ENCODE results near the gene GTF2H1.

The GTF2H1 gene

GRCh38 chr11:18392434-18393321, 70.3 kb downstream of the GTF2H1 start:
- no peak overlapping the region for H3K18ac ChIP-seq (ENCODE audit: low read length)
- H3K14ac ChIP-seq (ENCODE audit: low read length), result no peak overlapping the region
- H4K8ac ChIP-seq (ENCODE audit: low read depth, low read length), result no peak overlapping the region
- no peak overlapping the region for H4K91ac ChIP-seq (ENCODE audit: low read depth, low read length)
- H3K9ac ChIP-seq (ENCODE audit: low read length), result no peak overlapping the region
- H3K79me2 ChIP-seq (ENCODE audit: control insufficient read depth, insufficient read depth, low read length, poor library complexity), result peaks cover 7% of the 10 kb centered on the region
- H3K27ac ChIP-seq (ENCODE audit: low read depth, low read length), result no peak overlapping the region
- no peak overlapping the region for H3K4ac ChIP-seq (ENCODE audit: low read depth, low read length)
- peaks cover 3 to 4% of the 10 kb centered on the region in 2 experiments for H3K36me3 ChIP-seq (ENCODE audit: control insufficient read depth in 1 of 2, insufficient read depth in 2 of 2, low read length in 2 of 2)
- H2AFZ ChIP-seq (ENCODE audit: insufficient read depth, low read length, poor library complexity), result no peak overlapping the region
- no peak overlapping the region for H2BK12ac ChIP-seq (ENCODE audit: low read length)
- no peak overlapping the region for H3K4me3 ChIP-seq (ENCODE audit: low read depth, low read length)
- no peaks in the 10 kb centered on the region for H3K9me3 ChIP-seq (ENCODE audit: insufficient read depth, low read depth, low read length)
- H3K23ac ChIP-seq (ENCODE audit: low read length), result no peak overlapping the region
- no peak overlapping the region for H2AK5ac ChIP-seq (ENCODE audit: low read length)
- no peak overlapping the region for H2BK5ac ChIP-seq (ENCODE audit: low read depth, low read length, poor library complexity)
- H3K79me1 ChIP-seq (ENCODE audit: low read length), result peaks cover 7% of the 10 kb centered on the region
- no peaks in the 10 kb centered on the region for H3K27me3 ChIP-seq (ENCODE audit: insufficient read depth, low read length)
- no peak overlapping the region for H3K4me2 ChIP-seq (ENCODE audit: low read length)
- DNase-seq, result no peak
- H2BK120ac ChIP-seq (ENCODE audit: insufficient read depth, low read length, poor library complexity), result no peak overlapping the region
- WGBS (ENCODE audit: extremely low coverage, insufficient coverage, insufficient read length), result no CpG with 5 or more reads among the region's 4 CpGs
- peaks cover 0 to 8% of the 10 kb centered on the region in 2 experiments for H3K4me1 ChIP-seq (ENCODE audit: control insufficient read depth in 1 of 2, insufficient read depth in 2 of 2, low read length in 2 of 2)
- H4K12ac ChIP-seq (ENCODE audit: low read depth, low read length), result no peak overlapping the region

GRCh38 chr11:18393581-18394274, 71.4 kb downstream of the GTF2H1 start:
- Histone ChIP-seq H3K4me2 (ENCODE audit: low read length) (peak overlapping the region; percentile 64), H4K8ac (ENCODE audit: low read depth, low read length) (peak overlapping the region; percentile 54), H2BK120ac (ENCODE audit: insufficient read depth, low read length, poor library complexity) (no peak overlapping the region), H3K14ac (ENCODE audit: low read length) (no peak overlapping the region), H3K27me3 (ENCODE audit: insufficient read depth, low read length) (no peaks in the 10 kb centered on the region), H3K9ac (ENCODE audit: low read length) (no peak overlapping the region), H3K27ac (ENCODE audit: low read depth, low read length) (no peak overlapping the region), H3K79me2 (ENCODE audit: control insufficient read depth, insufficient read depth, low read length, poor library complexity) (peaks cover 7% of the 10 kb centered on the region), H2AFZ (ENCODE audit: insufficient read depth, low read length, poor library complexity) (peak overlapping the region; percentile 50), H3K18ac (ENCODE audit: low read length) (no peak overlapping the region), H2AK5ac (ENCODE audit: low read length) (no peak overlapping the region), H4K12ac (ENCODE audit: low read depth, low read length) (no peak overlapping the region), H3K4ac (ENCODE audit: low read depth, low read length) (no peak overlapping the region), H4K91ac (ENCODE audit: low read depth, low read length) (peak overlapping the region; percentile 16), H3K4me1 (ENCODE audit: control insufficient read depth in 1 of 2, insufficient read depth in 2 of 2, low read length in 2 of 2) (peaks cover 0 to 8% of the 10 kb centered on the region in 2 experiments), H3K36me3 (ENCODE audit: control insufficient read depth in 1 of 2, insufficient read depth in 2 of 2, low read length in 2 of 2) (peaks cover 7 to 8% of the 10 kb centered on the region in 2 experiments), H3K79me1 (ENCODE audit: low read length) (peaks cover 7% of the 10 kb centered on the region), H3K4me3 (ENCODE audit: low read depth, low read length) (no peak overlapping the region), H3K9me3 (ENCODE audit: insufficient read depth, low read depth, low read length) (no peaks in the 10 kb centered on the region), H2BK12ac (ENCODE audit: low read length) (no peak overlapping the region), H2BK5ac (ENCODE audit: low read depth, low read length, poor library complexity) (no peak overlapping the region), H3K23ac (ENCODE audit: low read length) (no peak overlapping the region)
- WGBS (ENCODE audit: extremely low coverage, insufficient coverage, insufficient read length), result no CpG with 5 or more reads among the region's 22 CpGs
- DNase-seq, result no peak

DNA sequence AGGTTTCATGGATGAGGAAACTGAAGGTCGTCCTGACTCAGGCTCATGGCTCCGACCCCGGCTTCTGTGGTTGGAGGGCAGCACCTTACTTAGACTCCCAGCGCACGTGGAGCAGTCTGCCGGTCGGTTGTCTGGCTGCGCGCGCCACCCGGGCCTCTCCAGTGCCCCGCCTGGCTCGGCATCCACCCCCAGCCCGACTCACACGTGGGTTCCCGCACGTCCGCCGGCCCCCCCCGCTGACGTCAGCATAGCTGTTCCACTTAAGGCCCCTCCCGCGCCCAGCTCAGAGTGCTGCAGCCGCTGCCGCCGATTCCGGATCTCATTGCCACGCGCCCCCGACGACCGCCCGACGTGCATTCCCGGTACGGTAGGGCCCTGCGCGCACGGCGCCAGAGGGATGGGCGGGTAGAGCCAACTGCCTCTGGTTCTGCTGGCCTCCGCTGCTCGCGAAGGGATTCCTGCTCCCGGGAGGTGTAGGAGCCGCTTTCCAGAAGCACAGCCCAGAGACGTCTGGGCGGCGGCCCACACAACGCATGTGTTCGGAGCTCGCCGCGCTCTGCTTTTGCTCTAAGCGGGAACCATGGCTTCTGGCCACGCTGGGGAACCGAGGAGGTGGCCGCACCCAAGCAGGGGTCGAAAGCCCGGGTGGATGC, 72.0 kb downstream of the GTF2H1 start, which contains the start of gene LDHA:
LDHA (plus strand) TSS at position 289 of the 653 bp plus-strand sequence. CDS start 2,280 bp downstream, outside the sequence.
- H4K8ac ChIP-seq (ENCODE audit: low read depth, low read length), result peak within 1 kb of the TSS; percentile 69
- peak; percentile 95 to 96 for DNase-seq
- peaks cover 11 to 14% of the 10 kb centered on the region in 2 experiments for H3K36me3 ChIP-seq (ENCODE audit: control insufficient read depth in 1 of 2, insufficient read depth in 2 of 2, low read length in 2 of 2)
- peak within 1 kb of the TSS; percentile 3 for H2BK120ac ChIP-seq (ENCODE audit: insufficient read depth, low read length, poor library complexity)
- peak within 1 kb of the TSS; percentile 50 for H2AFZ ChIP-seq (ENCODE audit: insufficient read depth, low read length, poor library complexity)
- peaks cover 0 to 8% of the 10 kb centered on the region in 2 experiments for H3K4me1 ChIP-seq (ENCODE audit: control insufficient read depth in 1 of 2, insufficient read depth in 2 of 2, low read length in 2 of 2)
- H3K4me3 ChIP-seq (ENCODE audit: low read depth, low read length), result peak within 1 kb of the TSS; percentile 78
- no peak within 1 kb of the TSS for H3K23ac ChIP-seq (ENCODE audit: low read length)
- peak within 1 kb of the TSS; percentile 56 for H4K91ac ChIP-seq (ENCODE audit: low read depth, low read length)
- peak within 1 kb of the TSS; percentile 20 for H2BK5ac ChIP-seq (ENCODE audit: low read depth, low read length, poor library complexity)
- no peak within 1 kb of the TSS for H2BK12ac ChIP-seq (ENCODE audit: low read length)
- H3K4ac ChIP-seq (ENCODE audit: low read depth, low read length), result peak within 1 kb of the TSS; percentile 41
- peak within 1 kb of the TSS; percentile 74 for H3K9ac ChIP-seq (ENCODE audit: low read length)
- peak within 1 kb of the TSS; percentile 87 for H3K27ac ChIP-seq (ENCODE audit: low read depth, low read length)
- peaks cover 7% of the 10 kb centered on the region for H3K79me2 ChIP-seq (ENCODE audit: control insufficient read depth, insufficient read depth, low read length, poor library complexity)
- H3K9me3 ChIP-seq (ENCODE audit: insufficient read depth, low read depth, low read length), result no peaks in the 10 kb centered on the region
- peak within 1 kb of the TSS; percentile 54 for H3K18ac ChIP-seq (ENCODE audit: low read length)
- H3K4me2 ChIP-seq (ENCODE audit: low read length), result peak within 1 kb of the TSS; percentile 64
- WGBS (ENCODE audit: extremely low coverage, insufficient coverage, insufficient read length), result no CpG with 5 or more reads among the region's 60 CpGs
- H3K27me3 ChIP-seq (ENCODE audit: insufficient read depth, low read length), result no peaks in the 10 kb centered on the region
- H3K14ac ChIP-seq (ENCODE audit: low read length), result peak within 1 kb of the TSS; percentile 56
- H2AK5ac ChIP-seq (ENCODE audit: low read length), result peak within 1 kb of the TSS; percentile 37
- peak within 1 kb of the TSS; percentile 25 for H4K12ac ChIP-seq (ENCODE audit: low read depth, low read length)
- peaks cover 7% of the 10 kb centered on the region for H3K79me1 ChIP-seq (ENCODE audit: low read length)
